Measurements from ENCODE around the gene GM2A.
"Not testable (repeated sequence)": the region's sequence is repeated elsewhere in the genome, so short reads cannot be mapped to it uniquely, and the experiment has no call there.

GM2A gene

DNA sequence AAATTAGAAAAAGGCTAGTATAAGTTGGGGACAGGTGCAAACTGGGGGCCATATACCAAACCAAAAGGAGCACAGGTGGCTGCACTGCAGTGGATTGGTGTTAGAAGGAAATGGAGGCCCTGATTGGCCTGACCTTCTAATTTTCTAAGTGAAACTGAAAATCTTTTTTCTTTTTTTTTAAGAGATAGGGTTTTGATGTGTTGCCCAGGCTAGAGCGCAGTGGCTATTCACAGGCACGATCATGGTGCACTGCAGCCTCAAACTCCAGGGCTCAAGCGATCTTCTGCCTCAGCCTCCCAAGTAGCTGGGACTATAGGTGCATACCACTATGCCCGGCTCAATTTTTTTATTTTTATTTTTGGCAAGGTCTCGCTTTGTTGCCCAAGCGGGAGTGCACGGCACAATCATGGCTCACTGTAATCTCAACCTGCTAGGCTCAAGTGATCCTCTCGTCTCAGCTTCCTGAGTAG is 19.3 kb upstream of the GM2A start:
- Histone ChIP-seq H3K36me3 (ENCODE audit: insufficient read depth, low read length) (no peaks in the 10 kb centered on the region), H3K9ac (ENCODE audit: insufficient read length) (no peak overlapping the region), H3K9me3 (ENCODE audit: low read depth, low read length) (no peaks in the 10 kb centered on the region), H3K27ac (no peak overlapping the region), H3K4me3 (no peak overlapping the region)
- no peak for DNase-seq (ENCODE audit: low read depth, low spot score)
- no peak for TF ChIP-seq FOXP2 (optimal IDR thresholded peaks at IDR 0.05; ENCODE audit: control extremely low read depth, extremely low read length, insufficient read depth)
- no peak for TF ChIP-seq POLR2AphosphoS5 (IDR thresholded peaks at IDR 0.05; ENCODE audit: borderline replicate concordance, low read depth, low read length)
- no peak for TF ChIP-seq EZH2 (IDR thresholded peaks at IDR 0.05)

DNA sequence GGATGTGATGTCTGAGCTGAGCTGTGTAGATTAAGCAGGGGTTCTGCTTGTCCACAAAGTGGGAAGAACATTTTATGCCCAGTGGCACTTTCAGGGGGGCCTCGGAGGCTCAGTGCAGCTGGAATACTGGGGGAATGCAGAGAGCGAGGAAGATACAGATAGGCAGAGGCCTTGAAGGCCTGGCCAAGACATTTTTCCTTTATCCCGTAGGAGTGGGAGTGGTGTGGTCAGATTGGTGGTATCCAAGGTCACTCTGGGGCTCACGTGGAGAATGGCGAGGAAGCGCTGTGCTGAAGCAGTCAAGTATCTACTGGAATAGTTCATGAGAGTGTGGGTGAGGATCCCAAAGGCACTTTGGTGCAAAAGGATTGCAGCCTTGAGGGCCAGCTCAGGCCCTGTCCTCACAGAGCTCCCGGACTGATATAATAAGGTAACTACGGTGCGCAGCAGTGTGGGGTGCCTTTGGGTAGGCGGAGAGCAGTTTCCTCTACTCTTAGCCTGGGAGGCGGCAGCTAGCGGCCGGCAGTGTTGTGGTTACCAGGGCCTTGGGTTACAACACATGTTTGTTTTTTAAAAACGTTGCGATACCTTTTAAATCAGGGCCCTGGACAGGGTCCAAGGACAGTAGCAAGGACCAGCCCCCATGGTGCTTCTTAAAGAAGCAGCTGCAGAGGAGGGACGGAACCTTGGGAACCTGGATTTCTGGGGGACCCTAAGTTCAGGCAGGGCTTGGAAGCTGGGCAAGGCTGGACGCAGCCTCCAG is 18.3 kb upstream of the GM2A start:
- Histone ChIP-seq H3K9me3 (ENCODE audit: low read depth, low read length) (no peaks in the 10 kb centered on the region), H3K27ac (no peak overlapping the region), H3K4me3 (no peak overlapping the region), H3K9ac (ENCODE audit: insufficient read length) (no peak overlapping the region), H3K36me3 (ENCODE audit: insufficient read depth, low read length) (no peaks in the 10 kb centered on the region)
- DNase-seq (ENCODE audit: low read depth, low spot score): no peak
- TF ChIP-seq FOXP2 (optimal IDR thresholded peaks at IDR 0.05; ENCODE audit: control extremely low read depth, extremely low read length, insufficient read depth): no peak
- no peak for TF ChIP-seq POLR2AphosphoS5 (IDR thresholded peaks at IDR 0.05; ENCODE audit: borderline replicate concordance, low read depth, low read length)
- TF ChIP-seq EZH2 (IDR thresholded peaks at IDR 0.05): no peak

DNA sequence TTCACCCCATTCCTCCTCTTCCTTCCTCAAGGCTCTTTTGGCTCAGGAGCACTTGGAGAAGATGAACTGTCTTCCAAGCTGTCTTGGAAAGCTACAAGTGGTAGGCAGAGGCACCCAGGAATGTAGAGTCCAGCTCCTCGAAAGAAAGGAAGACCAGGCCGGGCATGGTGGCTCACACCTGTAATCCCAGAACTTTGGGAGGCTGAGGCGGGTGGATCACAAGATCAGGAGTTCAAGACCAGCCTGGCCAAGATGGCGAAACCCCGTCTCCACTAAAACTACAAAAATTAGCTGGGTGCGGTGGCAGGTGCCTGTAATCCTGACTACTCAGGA is 17.8 kb upstream of the GM2A start:
- not testable (repeated sequence) for H3K27ac ChIP-seq; H3K9me3 ChIP-seq (ENCODE audit: low read depth, low read length); DNase-seq (ENCODE audit: low read depth, low spot score); H3K36me3 ChIP-seq (ENCODE audit: insufficient read depth, low read length); H3K4me3 ChIP-seq; H3K9ac ChIP-seq (ENCODE audit: insufficient read length)

DNA sequence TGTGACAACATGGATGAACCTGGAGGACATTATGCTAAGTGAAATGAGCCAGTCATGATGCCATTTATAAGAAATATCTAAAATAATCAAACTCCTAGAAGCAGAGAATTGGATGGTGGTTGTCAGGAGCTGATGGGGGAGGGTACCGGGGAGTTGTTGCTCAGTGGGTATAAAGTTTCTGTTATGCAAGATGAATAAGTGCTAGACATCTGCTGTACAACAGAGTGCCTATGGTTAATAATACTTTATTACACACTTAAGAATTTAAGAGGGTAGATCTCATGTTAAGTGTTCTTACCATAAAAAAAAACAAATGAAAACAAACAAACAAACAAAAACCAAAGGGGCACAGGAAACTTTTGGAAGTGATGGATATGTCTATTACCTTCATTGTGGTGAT is 16.1 kb upstream of the GM2A start:
- DNase-seq (ENCODE audit: low read depth, low spot score): no peak
- no peak overlapping the region for H3K4me3 ChIP-seq
- TF ChIP-seq POLR2AphosphoS5 (IDR thresholded peaks at IDR 0.05; ENCODE audit: borderline replicate concordance, low read depth, low read length) (no peak), EZH2 (IDR thresholded peaks at IDR 0.05) (no peak), FOXP2 (optimal IDR thresholded peaks at IDR 0.05; ENCODE audit: control extremely low read depth, extremely low read length, insufficient read depth) (no peak)

GRCh38 chr5:151237685-151238084 is 15.3 kb upstream of the GM2A start:
- DNase-seq (ENCODE audit: low read depth, low spot score): no peak
- H3K9ac ChIP-seq (ENCODE audit: insufficient read length): no peak overlapping the region
- H3K27ac ChIP-seq: no peak overlapping the region
- no peak overlapping the region for H3K4me3 ChIP-seq
- H3K9me3 ChIP-seq (ENCODE audit: low read depth, low read length): no peaks in the 10 kb centered on the region
- no peak for TF ChIP-seq FOXP2 (optimal IDR thresholded peaks at IDR 0.05; ENCODE audit: control extremely low read depth, extremely low read length, insufficient read depth)
- TF ChIP-seq EZH2 (IDR thresholded peaks at IDR 0.05): no peak
- no peak for TF ChIP-seq POLR2AphosphoS5 (IDR thresholded peaks at IDR 0.05; ENCODE audit: borderline replicate concordance, low read depth, low read length)
- no peaks in the 10 kb centered on the region for H3K36me3 ChIP-seq (ENCODE audit: insufficient read depth, low read length)

More for the DNA sequence above, 16.1 kb upstream of the GM2A start:
- Histone ChIP-seq H3K9me3 (ENCODE audit: low read depth, low read length) (no peaks in the 10 kb centered on the region), H3K9ac (ENCODE audit: insufficient read length) (no peak overlapping the region), H3K36me3 (ENCODE audit: insufficient read depth, low read length) (no peaks in the 10 kb centered on the region), H3K27ac (no peak overlapping the region)

DNA sequence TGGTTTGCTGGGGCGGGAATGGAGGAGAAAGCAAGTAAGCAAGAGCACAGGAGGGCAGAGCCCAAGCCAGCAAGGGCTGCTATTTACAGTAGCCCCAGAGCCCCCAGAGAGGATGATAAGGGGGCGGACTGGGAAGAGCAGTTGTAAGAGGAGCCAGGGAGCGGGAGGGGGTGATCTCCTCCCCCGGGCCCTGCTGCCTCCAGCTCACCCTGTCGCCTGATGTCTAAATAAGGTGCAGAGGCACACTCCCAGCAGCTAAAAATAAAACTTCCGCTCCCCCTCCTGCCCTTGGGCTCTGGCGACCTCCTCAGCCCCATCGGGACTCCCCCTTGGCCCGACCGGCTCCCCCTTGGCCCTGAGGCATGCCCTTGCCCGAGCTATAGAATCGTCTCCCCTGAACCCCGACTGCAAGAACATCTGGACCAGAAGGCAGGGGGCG is 14.7 kb upstream of the GM2A start:
- no peaks in the 10 kb centered on the region for H3K36me3 ChIP-seq (ENCODE audit: insufficient read depth, low read length)
- TF ChIP-seq FOXP2 (optimal IDR thresholded peaks at IDR 0.05; ENCODE audit: control extremely low read depth, extremely low read length, insufficient read depth) (no peak), EZH2 (IDR thresholded peaks at IDR 0.05) (no peak), POLR2AphosphoS5 (IDR thresholded peaks at IDR 0.05; ENCODE audit: borderline replicate concordance, low read depth, low read length) (no peak)
- no peak overlapping the region for H3K27ac ChIP-seq
- H3K4me3 ChIP-seq: no peak overlapping the region
- H3K9me3 ChIP-seq (ENCODE audit: low read depth, low read length): no peaks in the 10 kb centered on the region
- no peak overlapping the region for H3K9ac ChIP-seq (ENCODE audit: insufficient read length)
- DNase-seq (ENCODE audit: low read depth, low spot score): no peak

DNA sequence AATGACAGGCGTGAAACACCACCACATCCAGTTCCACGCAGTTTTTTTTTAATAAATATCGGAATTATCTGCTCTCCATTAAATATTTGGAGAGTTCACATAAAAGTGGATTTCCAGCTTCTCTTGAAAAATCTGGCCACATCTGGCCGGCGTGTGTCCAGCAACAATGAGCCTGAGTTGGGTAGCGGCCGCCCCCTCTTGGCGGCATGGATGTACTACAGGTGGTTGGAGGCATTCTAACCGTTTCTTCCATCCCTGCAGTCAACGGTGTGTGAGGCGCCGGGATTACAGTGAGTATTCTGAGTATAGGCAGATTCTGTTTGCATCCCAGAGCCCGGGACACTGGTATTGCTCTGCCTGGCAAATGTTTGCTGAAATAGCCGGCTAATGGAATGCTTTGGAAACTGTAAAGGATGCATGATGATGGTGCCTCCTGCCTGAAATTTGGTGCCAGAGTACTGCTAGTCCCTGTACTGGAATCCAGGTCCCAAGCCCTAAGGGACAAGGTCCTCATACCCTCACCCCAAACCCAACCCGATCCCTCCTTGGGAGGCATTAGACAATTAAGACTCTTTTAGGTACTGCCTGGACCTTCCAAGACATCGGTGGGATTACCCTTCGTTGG is 13.6 kb upstream of the GM2A start:
- no peaks in the 10 kb centered on the region for H3K36me3 ChIP-seq (ENCODE audit: insufficient read depth, low read length)
- no peak overlapping the region for H3K9ac ChIP-seq (ENCODE audit: insufficient read length)
- H3K4me3 ChIP-seq: no peak overlapping the region
- TF ChIP-seq EZH2 (IDR thresholded peaks at IDR 0.05): no peak
- no peak for TF ChIP-seq POLR2AphosphoS5 (IDR thresholded peaks at IDR 0.05; ENCODE audit: borderline replicate concordance, low read depth, low read length)
- no peak for TF ChIP-seq FOXP2 (optimal IDR thresholded peaks at IDR 0.05; ENCODE audit: control extremely low read depth, extremely low read length, insufficient read depth)
- no peak for DNase-seq (ENCODE audit: low read depth, low spot score)
- H3K27ac ChIP-seq: no peak overlapping the region
- no peaks in the 10 kb centered on the region for H3K9me3 ChIP-seq (ENCODE audit: low read depth, low read length)

- not testable (repeated sequence) for H3K36me3 ChIP-seq (ENCODE audit: insufficient read depth, low read length); H3K9me3 ChIP-seq (ENCODE audit: low read depth, low read length); H3K9ac ChIP-seq (ENCODE audit: insufficient read length); H3K27ac ChIP-seq; H3K4me3 ChIP-seq; DNase-seq (ENCODE audit: low read depth, low spot score)
Measured at GRCh38 chr5:151240268-151240835, 12.6 kb upstream of the GM2A start.
